ENCODE results near the gene SYNPR. TPM values are rescaled to one million over a fixed set of nuclear protein-coding genes. Genes with fewer than 3 reads are reported as not detected.

Gene SYNPR
- total RNA-seq, 4 donors from 2014 or later, result not detected

DNA sequence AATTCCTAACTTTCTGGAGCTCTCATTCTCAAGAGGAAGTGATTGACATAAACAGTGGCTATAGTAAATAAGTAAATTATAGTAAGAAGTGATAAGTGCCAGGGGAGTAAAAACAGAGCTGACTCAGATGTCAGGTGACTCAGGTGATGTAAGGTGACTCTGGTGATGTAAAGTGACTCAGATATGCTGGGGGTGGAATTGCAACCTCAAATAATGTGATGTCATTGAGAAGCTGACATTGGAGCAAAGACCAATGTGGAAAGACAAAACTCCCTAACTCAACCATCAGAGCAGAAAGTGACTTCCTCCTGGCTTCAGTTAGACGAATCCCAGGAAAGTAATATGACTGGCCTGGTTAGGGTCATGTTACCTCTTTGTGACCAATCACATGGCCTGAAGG, 230.2 kb downstream of the SYNPR start:
- Histone ChIP-seq H3K36me3 (no peaks in the 10 kb centered on the region), H3K4me3 (no peak overlapping the region), H3K27me3 (no peaks in the 10 kb centered on the region), H3K4me1 (no peaks in the 10 kb centered on the region), H3K27ac (no peak overlapping the region), H3K9me3 (no peaks in the 10 kb centered on the region)
- no peak for DNase-seq (ENCODE audit: low spot score in 2 of 2)
- TF ChIP-seq POLR2A (IDR thresholded peaks at IDR 0.05), result no peak
- WGBS, 2 donors, result 77 to 79% methylated on average over 1 of the region's 1 CpG

DNA sequence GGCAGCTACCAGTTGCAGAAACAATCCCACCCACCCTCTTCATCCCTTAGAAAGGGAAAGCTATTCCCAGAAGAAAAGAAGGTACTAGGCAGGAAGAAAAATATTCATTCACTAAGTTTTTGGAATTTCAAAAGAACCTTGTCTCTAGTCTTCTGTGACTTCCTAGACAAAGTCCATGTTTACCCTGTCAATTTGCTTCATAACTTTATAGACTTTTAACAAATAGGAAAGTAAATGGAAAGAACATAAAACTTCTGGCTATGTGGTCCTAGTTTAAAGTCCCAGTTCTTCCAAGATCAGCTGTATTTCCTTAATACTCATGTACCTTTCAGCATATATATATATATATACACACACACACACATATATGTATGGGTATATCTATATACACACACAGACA, 230.7 kb downstream of the SYNPR start:
- H3K4me1 ChIP-seq, result no peaks in the 10 kb centered on the region
- TF ChIP-seq POLR2A (IDR thresholded peaks at IDR 0.05) (no peak), EP300 (IDR thresholded peaks at IDR 0.05) (no peak)
- TF ChIP-seq, protein P1, sequence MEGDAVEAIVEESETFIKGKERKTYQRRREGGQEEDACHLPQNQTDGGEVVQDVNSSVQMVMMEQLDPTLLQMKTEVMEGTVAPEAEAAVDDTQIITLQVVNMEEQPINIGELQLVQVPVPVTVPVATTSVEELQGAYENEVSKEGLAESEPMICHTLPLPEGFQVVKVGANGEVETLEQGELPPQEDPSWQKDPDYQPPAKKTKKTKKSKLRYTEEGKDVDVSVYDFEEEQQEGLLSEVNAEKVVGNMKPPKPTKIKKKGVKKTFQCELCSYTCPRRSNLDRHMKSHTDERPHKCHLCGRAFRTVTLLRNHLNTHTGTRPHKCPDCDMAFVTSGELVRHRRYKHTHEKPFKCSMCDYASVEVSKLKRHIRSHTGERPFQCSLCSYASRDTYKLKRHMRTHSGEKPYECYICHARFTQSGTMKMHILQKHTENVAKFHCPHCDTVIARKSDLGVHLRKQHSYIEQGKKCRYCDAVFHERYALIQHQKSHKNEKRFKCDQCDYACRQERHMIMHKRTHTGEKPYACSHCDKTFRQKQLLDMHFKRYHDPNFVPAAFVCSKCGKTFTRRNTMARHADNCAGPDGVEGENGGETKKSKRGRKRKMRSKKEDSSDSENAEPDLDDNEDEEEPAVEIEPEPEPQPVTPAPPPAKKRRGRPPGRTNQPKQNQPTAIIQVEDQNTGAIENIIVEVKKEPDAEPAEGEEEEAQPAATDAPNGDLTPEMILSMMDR (IDR thresholded peaks at IDR 0.05), result no peak
- no peak for DNase-seq (ENCODE audit: low spot score in 2 of 2)
- H3K27me3 ChIP-seq, result no peaks in the 10 kb centered on the region
- no peaks in the 10 kb centered on the region for H3K36me3 ChIP-seq
- H3K27ac ChIP-seq, result no peak overlapping the region
- H3K9me3 ChIP-seq, result no peaks in the 10 kb centered on the region
- H3K4me3 ChIP-seq, result no peak overlapping the region

DNA sequence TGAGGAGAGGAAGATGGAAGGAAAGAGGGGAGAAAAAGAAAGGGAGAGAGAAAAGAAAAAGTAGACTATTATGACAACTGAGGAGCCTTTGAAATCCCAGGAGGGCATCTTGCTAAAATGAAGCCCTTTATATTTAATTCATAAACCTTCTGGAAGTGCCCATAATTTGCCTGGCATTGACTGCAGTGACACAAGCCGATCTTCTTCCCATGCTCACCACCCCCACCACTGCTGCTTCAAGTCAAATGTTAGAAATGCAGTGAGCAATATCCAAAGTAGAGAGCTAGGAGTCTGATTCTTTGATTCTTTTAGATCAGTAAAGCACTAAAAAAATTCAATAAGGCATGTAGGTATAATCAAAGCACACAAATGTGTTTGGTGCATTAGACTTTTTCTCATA, 235.7 kb downstream of the SYNPR start:
- Histone ChIP-seq H3K9me3 (no peaks in the 10 kb centered on the region), H3K27me3 (no peaks in the 10 kb centered on the region), H3K36me3 (no peaks in the 10 kb centered on the region), H3K4me3 (no peak overlapping the region), H3K27ac (no peak overlapping the region), H3K4me1 (no peaks in the 10 kb centered on the region)
- DNase-seq (ENCODE audit: low spot score in 2 of 2), result no peak
- TF ChIP-seq, protein P1 (IDR thresholded peaks at IDR 0.05), result no peak
- no peak for TF ChIP-seq EP300 (IDR thresholded peaks at IDR 0.05)
- TF ChIP-seq POLR2A (IDR thresholded peaks at IDR 0.05), result no peak
- WGBS, 2 donors, result 68 to 97% methylated on average over 1 of the region's 1 CpG

- 45 to 48% methylated on average over 4 of the region's 4 CpGs for WGBS, 2 donors
- TF ChIP-seq EP300 (IDR thresholded peaks at IDR 0.05) (no peak), POLR2A (IDR thresholded peaks at IDR 0.05) (no peak)
- TF ChIP-seq, protein P1 (IDR thresholded peaks at IDR 0.05), result no peak
- DNase-seq (ENCODE audit: low spot score in 2 of 2), result no peak
- H3K4me1 ChIP-seq, result no peaks in the 10 kb centered on the region
- no peaks in the 10 kb centered on the region for H3K36me3 ChIP-seq
- no peak overlapping the region for H3K4me3 ChIP-seq
- H3K27ac ChIP-seq, result no peak overlapping the region
- no peaks in the 10 kb centered on the region for H3K9me3 ChIP-seq
- H3K27me3 ChIP-seq, result no peaks in the 10 kb centered on the region
Observed at GRCh38 chr3:63514678-63515077, 236.6 kb downstream of the SYNPR start.

- Histone ChIP-seq H3K4me3 (no peak overlapping the region), H3K4me1 (no peaks in the 10 kb centered on the region), H3K27me3 (no peaks in the 10 kb centered on the region), H3K27ac (no peak overlapping the region), H3K9me3 (no peaks in the 10 kb centered on the region), H3K36me3 (no peaks in the 10 kb centered on the region)
- 63 to 66% methylated on average over 3 of the region's 3 CpGs for WGBS, 2 donors
- DNase-seq (ENCODE audit: low spot score in 2 of 2), result no peak
- TF ChIP-seq, protein P1 (IDR thresholded peaks at IDR 0.05), result no peak
- TF ChIP-seq EP300 (IDR thresholded peaks at IDR 0.05), result no peak
- no peak for TF ChIP-seq POLR2A (IDR thresholded peaks at IDR 0.05)
Observed at GRCh38 chr3:63519426-63519825, 241.3 kb downstream of the SYNPR start.

- no peak for DNase-seq (ENCODE audit: low spot score in 2 of 2)
- no peaks in the 10 kb centered on the region for H3K9me3 ChIP-seq
- no peak overlapping the region for H3K27ac ChIP-seq
- H3K27me3 ChIP-seq, result no peaks in the 10 kb centered on the region
- TF ChIP-seq, protein P1 (IDR thresholded peaks at IDR 0.05), result no peak
- TF ChIP-seq POLR2A (IDR thresholded peaks at IDR 0.05) (no peak), EP300 (IDR thresholded peaks at IDR 0.05) (no peak)
- no peak overlapping the region for H3K4me3 ChIP-seq
- H3K36me3 ChIP-seq, result no peaks in the 10 kb centered on the region
- WGBS, 2 donors, result 100% methylated on average over 1 of the region's 1 CpG
- H3K4me1 ChIP-seq, result no peaks in the 10 kb centered on the region
Observed at GRCh38 chr3:63521657-63522056, 243.5 kb downstream of the SYNPR start.
